Small intestine (tissue), 7 donors: Measurements from ENCODE around the gene CHN2. TPM values are rescaled to one million over a fixed set of nuclear protein-coding genes. Genes with fewer than 3 reads are reported as not detected.

Experiments
- DNase-seq, 2 donors: peaks; one replicate each; pipeline versions ENCODE4 v3.0.0 to v3.0.0-alpha.2; 2013
- FAIRE-seq: peaks from 2 replicates; lab custom pipeline; 2012; peaks lifted over from hg19 to GRCh38; lab: Jason Lieb, UNC
- H3K27ac ChIP-seq, 3 donors: one replicate each; pipeline ENCODE4 v1.5.1; 2013; ENCODE audit warnings: low read length in 2 of 3, mild to moderate bottlenecking in 2 of 3, control low read depth in 1 of 3, inconsistent platforms in 1 of 3, low read depth in 1 of 3, moderate library complexity in 1 of 3
- H3K27me3 ChIP-seq, 3 donors: one replicate each; pipeline ENCODE4 v1.6.1; 2013; ENCODE audit warnings: low read length in 3 of 3, inconsistent platforms in 1 of 3; ENCODE audit not compliant: control insufficient read depth in 3 of 3, insufficient read depth in 3 of 3
- H3K36me3 ChIP-seq, 3 donors: one replicate each; pipeline ENCODE4 v1.6.1; 2013; ENCODE audit warnings: low read length in 3 of 3, inconsistent platforms in 1 of 3, low read depth in 1 of 3, mild to moderate bottlenecking in 1 of 3, moderate library complexity in 1 of 3; ENCODE audit not compliant: control insufficient read depth in 3 of 3, insufficient read depth in 2 of 3
- H3K4me1 ChIP-seq, 3 donors: one replicate each; pipeline ENCODE4 v1.6.1; 2013; ENCODE audit warnings: low read length in 2 of 3, inconsistent platforms in 1 of 3, low read depth in 1 of 3, mild to moderate bottlenecking in 1 of 3, moderate library complexity in 1 of 3; ENCODE audit not compliant: control insufficient read depth in 3 of 3, insufficient read depth in 2 of 3
- H3K4me3 ChIP-seq, 3 donors: one replicate each; pipeline ENCODE4 v1.5.1; 2013; ENCODE audit warnings: low read length in 3 of 3, control low read depth in 1 of 3, inconsistent platforms in 1 of 3, low read depth in 1 of 3, mild to moderate bottlenecking in 1 of 3, moderate library complexity in 1 of 3
- H3K9me3 ChIP-seq, 2 donors: one replicate each; pipeline ENCODE4 v1.6.1; 2013; ENCODE audit warnings: low read depth in 1 of 2, low read length in 1 of 2; ENCODE audit not compliant: control insufficient read depth in 2 of 2, insufficient read depth in 1 of 2
- WGBS, 3 donors: extraction: QIAGEN DNeasy Blood & Tissue Kit; methylation state at CpG; one replicate each; pipeline ENCODE4 v1.1.7; 2013; 5-methylcytosine and 5-hydroxymethylcytosine counted together
- polyA plus RNA-seq, 4 donors: library from polyadenylated mRNA; stranded (reverse) in 3 of 4; unstranded in 1 of 4; fragments of 200-250 nt in 3 of 4; fragments of 120-200 nt in 1 of 4; gene quantifications; one replicate each; pipeline versions ENCODE4 v1.2.1 to v1.2.3, GENCODE V29; 2013
- donor health status: healthy with polysubstance abuse.
- donor health status: control.
- donor health status: control.
- donor health status: Bipolar disorder and iron deficiency.
- donor health status: healthy.

Gene CHN2
- polyA plus RNA-seq, 4 donors: 22.3 to 124 (median 45.2) TPM

GRCh38 chr7:29480451-29480850, 285.9 kb downstream of the CHN2 start:
- peaks cover 2 to 41% (median 7%) of the 10 kb centered on the region in 3 donors for H3K4me1 ChIP-seq
- DNase-seq (peak in 1 of 2 donors; percentile 49), FAIRE-seq (no peak)
- WGBS, 3 donors: 16 to 59% (median 35%) methylated on average over 5 of the region's 5 CpGs
- no peaks in the 10 kb centered on the region for H3K36me3 ChIP-seq
- peak overlapping the region; percentile 73 to 91 (median 77) for H3K27ac ChIP-seq
- peak overlapping the region in 1 of 3 donors; percentile 54 for H3K4me3 ChIP-seq
- H3K9me3 ChIP-seq: no peaks in the 10 kb centered on the region
- no peaks in the 10 kb centered on the region for H3K27me3 ChIP-seq

GRCh38 chr7:29480934-29481651, 286.5 kb downstream of the CHN2 start:
- FAIRE-seq (no peak), DNase-seq (no peak)
- Histone ChIP-seq H3K4me1 (peaks cover 5 to 46% (median 7%) of the 10 kb centered on the region in 3 donors), H3K27ac (peak overlapping the region; percentile 73 to 91 (median 77)), H3K4me3 (peak overlapping the region in 1 of 3 donors; percentile 54), H3K36me3 (no peaks in the 10 kb centered on the region), H3K9me3 (no peaks in the 10 kb centered on the region), H3K27me3 (no peaks in the 10 kb centered on the region)
- WGBS, 3 donors: 15 to 54% (median 41%) methylated on average over 5 of the region's 5 CpGs

GRCh38 chr7:29482056-29482455, 287.5 kb downstream of the CHN2 start:
- no peaks in the 10 kb centered on the region for H3K9me3 ChIP-seq
- H3K4me1 ChIP-seq: peaks cover 7 to 49% (median 10%) of the 10 kb centered on the region in 3 donors
- 19 to 65% (median 42%) methylated on average over 4 of the region's 4 CpGs for WGBS, 3 donors
- peaks cover 0 to 5% (median 0%) of the 10 kb centered on the region in 3 donors for H3K36me3 ChIP-seq
- DNase-seq: peak in 1 of 2 donors; percentile 48
- H3K27me3 ChIP-seq: no peaks in the 10 kb centered on the region
- peak overlapping the region in 2 of 3 donors; percentile 48 to 69 for H3K27ac ChIP-seq
- no peak for FAIRE-seq
- H3K4me3 ChIP-seq: peak overlapping the region in 1 of 3 donors; percentile 49

DNA sequence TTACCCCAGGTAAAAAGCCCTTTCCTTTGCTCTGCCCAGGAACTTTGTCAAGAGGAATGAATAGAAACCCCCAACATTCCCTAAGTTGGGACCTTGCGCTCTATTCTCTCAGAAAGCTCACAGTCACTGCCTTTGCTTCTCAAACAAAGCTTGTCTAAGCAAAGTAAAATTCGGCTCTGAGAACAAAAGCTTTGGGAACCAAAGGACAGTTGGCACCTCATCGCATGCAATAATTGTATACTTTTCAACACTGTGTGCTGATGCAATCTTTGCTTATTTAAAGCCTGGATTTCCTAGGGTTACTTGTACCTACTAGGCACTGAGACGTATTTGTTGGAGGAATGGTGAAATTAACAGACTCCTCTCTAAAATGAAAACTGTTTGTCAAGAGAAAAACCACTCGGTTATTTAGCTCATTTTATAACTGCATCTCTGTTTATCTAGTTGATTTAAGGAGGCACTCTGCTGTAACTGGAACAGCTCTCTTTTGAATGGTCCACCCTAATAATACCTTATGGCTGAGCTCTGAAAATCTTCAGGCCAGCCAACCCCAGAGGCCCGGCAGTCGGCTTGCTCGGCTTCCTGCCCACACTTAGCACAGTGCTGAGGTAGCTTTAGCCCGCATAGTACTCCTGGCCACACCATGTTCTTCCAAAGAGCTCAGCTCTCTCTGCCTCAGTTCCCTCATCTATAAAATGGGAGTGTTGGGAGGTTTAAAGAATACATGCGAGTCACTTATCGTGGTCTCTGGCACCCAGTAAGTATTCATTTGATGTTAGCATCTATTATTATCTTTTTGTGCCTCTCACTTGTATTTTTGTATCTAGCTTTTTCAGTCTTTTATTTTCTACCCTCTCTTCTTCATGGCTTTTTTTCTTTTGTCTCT, 288.9 kb downstream of the CHN2 start:
- peak overlapping the region in 1 of 3 donors; percentile 50 for H3K4me3 ChIP-seq
- no peaks in the 10 kb centered on the region for H3K27me3 ChIP-seq
- peaks cover 11 to 57% (median 15%) of the 10 kb centered on the region in 3 donors for H3K4me1 ChIP-seq
- 19 to 63% (median 33%) methylated on average over 11 of the region's 11 CpGs for WGBS, 3 donors
- H3K36me3 ChIP-seq: peaks cover 0 to 5% (median 0%) of the 10 kb centered on the region in 3 donors
- H3K9me3 ChIP-seq: no peaks in the 10 kb centered on the region
- FAIRE-seq (no peak), DNase-seq (peak in 1 of 2 donors; percentile 47)
- H3K27ac ChIP-seq: peak overlapping the region in 2 of 3 donors; percentile 68 to 80

- H3K4me1 ChIP-seq: peaks cover 12 to 55% (median 13%) of the 10 kb centered on the region in 3 donors
- H3K27me3 ChIP-seq: no peaks in the 10 kb centered on the region
- H3K36me3 ChIP-seq: peaks cover 0 to 5% (median 0%) of the 10 kb centered on the region in 3 donors
- no peaks in the 10 kb centered on the region for H3K9me3 ChIP-seq
- WGBS, 3 donors: 22 to 62% (median 23%) methylated on average over 3 of the region's 3 CpGs
- H3K4me3 ChIP-seq: peak overlapping the region in 1 of 3 donors; percentile 50
- FAIRE-seq (no peak), DNase-seq (peak in 1 of 2 donors; percentile 55)
- H3K27ac ChIP-seq: peak overlapping the region in 2 of 3 donors; percentile 1 to 46
Observed at GRCh38 chr7:29484280-29484679, 289.7 kb downstream of the CHN2 start.

DNA sequence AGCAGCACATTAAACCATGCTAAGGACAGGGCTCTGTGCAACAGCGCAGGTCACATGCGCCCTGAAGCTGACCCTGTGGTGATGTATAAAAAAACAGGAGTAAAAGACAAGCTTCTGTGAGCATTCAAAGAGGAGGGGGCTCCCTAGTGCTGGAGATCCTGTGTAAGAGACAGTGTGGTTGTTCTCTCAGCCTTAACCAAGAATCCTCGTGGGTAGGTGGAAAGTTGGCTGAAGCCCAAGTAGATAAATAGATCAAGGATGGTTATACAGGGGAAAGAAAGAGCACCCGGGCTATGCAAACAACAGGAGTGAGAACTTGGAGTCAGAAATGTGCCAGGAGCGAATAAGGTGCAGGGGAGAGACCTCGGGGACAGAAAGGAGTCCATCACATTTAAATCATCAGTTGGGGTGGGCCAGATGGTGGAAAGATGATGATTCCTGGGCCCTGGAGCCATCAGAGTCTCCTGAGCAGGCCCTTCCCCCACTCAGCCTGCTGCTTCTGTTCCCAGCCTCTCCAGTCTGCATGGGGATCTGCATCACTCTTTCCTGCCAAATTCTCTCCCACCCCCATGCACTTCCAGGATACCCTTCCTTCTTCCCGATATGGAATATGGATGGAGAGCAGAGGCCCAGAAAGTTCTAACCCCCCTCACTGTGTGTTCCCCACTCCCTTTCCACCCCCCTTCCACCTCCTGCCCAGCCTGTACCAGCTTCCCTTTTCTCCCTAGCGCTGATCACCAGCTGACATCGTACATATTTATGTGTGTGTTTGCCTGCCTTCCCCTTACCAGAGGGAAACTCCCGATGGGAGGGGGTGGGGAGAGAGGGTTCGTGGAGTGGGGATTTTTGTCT, 291.0 kb downstream of the CHN2 start:
- Histone ChIP-seq H3K4me1 (peaks cover 12 to 49% (median 13%) of the 10 kb centered on the region in 3 donors), H3K27ac (peak overlapping the region in 2 of 3 donors; percentile 34 to 59), H3K9me3 (no peaks in the 10 kb centered on the region), H3K27me3 (no peaks in the 10 kb centered on the region), H3K36me3 (peaks cover 0 to 5% (median 0%) of the 10 kb centered on the region in 3 donors), H3K4me3 (peak overlapping the region in 2 of 3 donors; percentile 3 to 12)
- WGBS, 3 donors: 12 to 38% (median 21%) methylated on average over 11 of the region's 11 CpGs
- DNase-seq: peak; percentile 58 to 60
- no peak for FAIRE-seq

- Histone ChIP-seq H3K27ac (peak overlapping the region in 1 of 3 donors; percentile 59), H3K4me1 (peaks cover 12 to 44% (median 13%) of the 10 kb centered on the region in 3 donors), H3K36me3 (peaks cover 0 to 5% (median under 1%) of the 10 kb centered on the region in 3 donors), H3K9me3 (no peaks in the 10 kb centered on the region), H3K4me3 (peak overlapping the region in 1 of 3 donors; percentile 12), H3K27me3 (no peaks in the 10 kb centered on the region)
- FAIRE-seq: no peak
- DNase-seq: no peak
- WGBS, 3 donors: 39 to 78% (median 54%) methylated on average over 13 of the region's 13 CpGs
Observed at GRCh38 chr7:29486191-29486700, 291.7 kb downstream of the CHN2 start.
